Activated CD8-positive, alpha-beta memory T cell treated with anti-CD3 and anti-CD28 coated beads, Interleukin-2, amount 50 U/mL, for 1 hour (primary cell): Measurements from ENCODE around the gene MEIS1.

ENCODE experiments used
- DNase-seq: peaks from one replicate; pipeline ENCODE4 v3.0.0-alpha.2; 2020; ENCODE audit errors: extremely low read depth

The MEIS1 gene

GRCh38 chr2:66580166-66581049, 145.5 kb downstream of the MEIS1 start:
- DNase-seq: no peak

- no peak for DNase-seq
These were observed 146.6 kb downstream of the MEIS1 start for GRCh38 chr2:66581339-66582103.

DNA sequence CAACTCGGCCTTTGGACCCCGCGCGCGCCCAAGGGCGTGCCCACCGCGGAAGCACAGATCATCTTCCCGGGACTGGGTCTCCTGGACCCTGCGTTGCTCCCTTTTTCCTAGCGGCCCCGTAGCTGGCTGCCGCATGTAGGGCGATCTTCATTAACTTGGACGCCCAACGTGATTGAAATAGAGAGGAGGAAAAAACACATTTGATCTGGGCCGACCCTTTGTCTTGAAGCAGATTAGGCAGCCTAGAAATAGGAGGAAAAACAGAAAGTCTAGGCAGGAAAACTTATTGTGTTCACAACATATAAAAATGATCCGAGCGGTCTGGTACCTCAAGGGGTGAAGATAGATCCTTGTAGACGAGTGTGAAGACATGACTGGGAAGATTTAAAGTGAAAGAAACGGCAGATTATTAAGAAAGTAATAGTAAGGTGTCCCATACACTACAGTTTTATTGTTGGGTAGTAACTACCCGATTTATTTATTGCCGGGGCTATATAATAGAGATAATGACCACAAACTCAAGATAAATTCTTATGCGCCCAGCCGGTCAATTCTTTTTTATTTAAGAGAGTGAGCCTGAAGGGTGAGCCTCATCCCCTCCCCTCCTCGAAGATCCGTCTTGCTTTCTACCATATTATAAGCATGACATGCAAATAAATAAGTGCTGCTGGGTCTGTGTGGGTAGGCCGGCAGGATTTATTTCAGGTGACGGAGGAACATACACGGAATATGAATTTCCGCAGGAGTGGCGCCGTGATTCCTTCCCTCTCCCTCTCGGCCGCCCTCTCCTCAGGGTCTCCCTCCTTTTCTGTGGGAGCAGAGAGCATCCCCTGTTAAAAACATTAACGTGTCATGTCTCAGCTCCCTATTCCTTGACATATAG, 147.4 kb downstream of the MEIS1 start:
- DNase-seq: no peak

DNA sequence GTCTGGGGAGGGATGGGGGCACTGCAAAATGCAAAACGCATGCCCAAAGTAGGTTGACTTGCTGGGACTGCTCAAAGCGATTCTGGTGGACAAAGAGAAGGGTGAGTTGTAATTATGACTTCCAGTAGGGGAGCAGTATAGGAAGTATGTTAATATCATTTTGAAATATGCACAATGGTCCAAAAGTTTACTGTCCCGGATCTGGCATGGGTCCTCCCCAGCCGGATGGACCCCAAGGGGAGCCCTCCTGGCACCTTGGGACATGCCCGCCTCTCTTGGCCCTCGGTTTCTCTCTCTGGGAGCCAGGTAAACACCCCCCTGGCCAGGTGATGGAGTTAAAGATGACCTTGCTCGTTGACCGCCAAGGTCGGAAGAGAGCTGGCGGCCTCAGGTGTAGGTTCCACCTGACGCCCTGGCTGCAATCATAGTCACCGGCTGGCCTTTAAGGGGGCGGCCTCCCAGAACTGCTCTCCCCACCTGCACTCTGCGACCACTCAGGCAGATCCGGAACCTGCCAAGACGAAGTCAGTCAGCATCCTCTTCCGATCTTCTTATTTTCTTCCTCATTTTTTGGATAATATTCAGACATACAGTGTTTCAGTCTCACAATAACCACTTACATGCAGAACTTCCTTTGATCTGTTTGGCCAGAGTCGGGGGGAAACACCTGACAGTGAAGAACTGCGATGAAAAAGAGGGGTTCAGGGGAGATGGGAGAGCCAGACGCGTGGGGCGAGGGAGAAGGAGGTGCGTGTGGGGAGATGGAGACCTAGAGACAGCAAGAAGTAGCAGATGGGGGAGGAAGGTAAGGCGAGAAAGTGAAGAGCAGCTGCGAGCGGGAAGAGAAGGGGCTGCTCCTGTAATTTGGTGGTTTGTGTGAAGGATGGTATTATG, 148.3 kb downstream of the MEIS1 start:
- no peak for DNase-seq

- DNase-seq: no peak
These were observed 149.0 kb downstream of the MEIS1 start for GRCh38 chr2:66583881-66584280.

DNA sequence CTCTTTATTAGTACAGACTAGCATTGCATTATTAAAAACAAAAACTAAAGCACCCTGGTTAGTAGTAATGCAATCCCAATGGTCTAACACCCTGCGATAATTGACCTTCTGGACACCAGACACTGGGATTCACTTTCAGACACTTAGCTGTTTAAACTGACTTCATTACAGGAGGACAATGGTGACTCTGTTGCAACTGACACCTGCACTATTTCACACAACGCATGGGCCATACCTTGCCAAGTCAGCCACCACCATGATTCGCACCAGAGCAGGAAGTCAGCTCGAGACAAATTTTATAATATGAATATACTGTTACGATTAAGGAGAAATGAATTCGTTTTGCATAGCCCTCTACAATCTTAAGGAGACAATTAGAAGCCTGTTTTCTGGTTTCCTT, 150.7 kb downstream of the MEIS1 start:
- DNase-seq: no peak

DNA sequence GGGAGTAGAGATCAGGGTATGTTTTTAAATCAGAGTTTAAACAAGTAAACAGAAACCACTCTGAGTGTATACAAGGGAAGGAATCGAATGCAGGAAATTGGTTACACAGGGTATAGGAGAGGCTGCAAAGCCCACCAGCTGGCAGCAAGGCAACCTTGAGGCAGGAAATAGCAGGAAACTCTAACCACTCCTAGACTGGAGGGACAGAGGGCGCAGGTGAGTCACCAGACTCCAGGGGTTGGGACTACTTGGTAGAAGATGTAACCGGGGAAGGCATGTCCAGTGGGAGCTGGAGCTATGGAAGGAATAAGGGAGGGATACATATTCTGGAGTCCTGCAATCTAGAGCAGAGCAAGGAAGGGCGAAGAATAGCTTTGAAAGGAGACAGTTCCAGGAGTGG, 152.3 kb downstream of the MEIS1 start:
- DNase-seq: no peak

DNA sequence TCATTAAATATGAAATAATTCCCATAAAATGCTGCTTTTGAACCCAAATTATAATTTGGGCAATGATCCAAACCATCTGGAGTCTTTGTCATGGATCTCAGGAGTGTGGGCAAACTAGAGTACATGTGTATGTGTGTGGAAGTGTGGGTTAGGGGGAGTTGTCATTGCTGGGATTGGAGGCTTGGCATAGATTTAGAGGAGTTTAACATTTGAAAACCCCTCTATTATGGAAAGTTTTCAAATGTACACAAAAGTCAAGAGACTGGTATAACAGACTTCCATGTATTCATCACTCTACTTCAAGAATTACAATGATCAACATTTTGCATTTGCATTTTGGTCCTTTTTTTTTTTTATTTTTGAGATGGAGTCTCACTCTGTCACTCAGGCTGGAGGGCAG, 159.1 kb downstream of the MEIS1 start:
- no peak for DNase-seq

DNA sequence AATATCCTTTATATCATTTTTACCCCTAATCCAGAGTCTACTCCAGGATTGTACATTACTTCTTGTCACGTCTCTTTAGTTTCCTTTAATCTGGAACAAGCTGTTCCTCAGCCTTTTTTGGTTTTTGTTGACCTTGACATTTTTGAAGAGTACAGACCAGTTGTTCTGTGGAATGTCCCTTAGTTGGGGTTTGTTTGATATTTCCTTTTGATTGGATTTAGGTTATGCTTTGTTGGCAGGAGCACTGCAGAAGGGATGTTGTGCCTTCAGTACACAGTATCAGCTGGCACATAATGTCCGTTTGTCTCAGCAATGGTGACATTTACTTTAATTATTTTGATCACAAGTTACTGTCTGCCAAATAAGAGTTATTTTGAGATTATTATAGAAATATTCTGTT, 160.6 kb downstream of the MEIS1 start:
- no peak for DNase-seq

DNA sequence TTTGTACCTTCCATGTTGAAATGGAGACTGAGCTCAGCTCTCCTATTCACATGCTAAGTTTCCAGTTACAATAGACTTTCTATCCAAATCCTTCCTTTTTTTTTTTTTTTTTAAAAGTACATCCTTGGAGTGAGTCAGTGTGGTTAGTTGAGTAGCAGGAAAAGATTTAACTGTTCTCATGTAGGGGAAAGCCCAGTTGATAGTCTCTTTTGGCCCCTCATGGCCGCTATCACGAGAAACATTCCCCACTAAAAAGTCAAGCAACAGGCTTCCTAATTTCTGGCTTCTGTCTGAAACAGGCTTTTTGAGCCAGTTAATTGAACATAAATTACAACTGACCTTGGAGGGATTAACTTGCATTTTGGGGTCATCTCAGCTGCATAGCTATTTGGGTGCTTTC, 161.3 kb downstream of the MEIS1 start:
- no peak for DNase-seq

GRCh38 chr2:66601624-66602023, 166.7 kb downstream of the MEIS1 start:
- DNase-seq: no peak

- no peak for DNase-seq
These were observed 167.4 kb downstream of the MEIS1 start for GRCh38 chr2:66602341-66602740.

GRCh38 chr2:66604326-66604725, 169.4 kb downstream of the MEIS1 start:
- DNase-seq: no peak

DNA sequence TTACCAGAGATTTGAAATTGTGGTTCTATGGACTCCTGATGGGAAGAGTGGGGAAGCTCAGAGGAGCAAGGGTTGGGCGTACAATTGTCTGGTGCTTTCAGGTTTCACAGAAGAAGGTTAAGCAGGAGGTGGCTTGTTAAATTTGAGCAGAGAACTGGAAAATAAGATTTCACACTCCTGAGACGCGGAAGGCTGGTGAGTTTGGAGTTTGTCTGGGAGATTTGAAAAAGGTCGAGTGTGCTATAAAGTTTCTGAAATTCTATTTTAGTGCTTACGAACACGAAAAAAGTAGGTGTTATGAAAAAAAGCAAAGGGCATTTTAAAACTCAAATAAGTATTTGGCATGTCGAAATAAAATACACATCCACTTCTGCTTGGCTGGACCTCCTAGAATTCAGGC, 170.1 kb downstream of the MEIS1 start:
- DNase-seq: no peak

DNA sequence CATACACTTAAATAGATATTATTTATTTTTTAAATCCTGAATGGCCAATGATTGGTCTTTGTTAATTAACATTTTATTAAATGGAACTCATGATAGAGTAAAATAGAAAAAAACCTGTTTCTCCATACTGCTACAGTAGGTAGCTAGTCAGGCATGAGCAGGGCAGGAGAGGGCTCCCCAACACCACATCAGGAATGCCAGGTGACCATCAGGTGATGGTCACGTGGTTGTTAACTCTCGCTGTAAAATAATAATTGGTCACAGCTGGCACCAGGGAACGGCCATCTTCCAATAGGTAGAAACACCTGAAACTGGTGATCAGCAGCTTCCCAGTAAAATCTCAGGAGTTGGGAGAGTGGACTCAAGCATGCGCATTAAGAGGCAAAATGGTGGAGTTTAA, 172.2 kb downstream of the MEIS1 start:
- DNase-seq: no peak
